Forelimb muscle (tissue), 1 donor: ENCODE results near the gene RAB30. TPM values are rescaled to one million over a fixed set of nuclear protein-coding genes. Genes with fewer than 3 reads are reported as not detected.
"Not testable (repeated sequence)": the region's sequence is repeated elsewhere in the genome, so short reads cannot be mapped to it uniquely, and the experiment has no call there.

Source experiments
- DNase-seq: peaks from one replicate; pipeline ENCODE4 v3.0.0-alpha.2; 2013; ENCODE audit warnings: low read depth
- polyA plus RNA-seq: library from polyadenylated mRNA; unstranded; fragments of 120-200 nt; gene quantifications from one replicate; pipeline ENCODE4 v1.2.1, GENCODE V29; 2013; ENCODE audit not compliant: insufficient read length

Gene RAB30
- polyA plus RNA-seq, 1 donor, result 11.2 TPM

DNA sequence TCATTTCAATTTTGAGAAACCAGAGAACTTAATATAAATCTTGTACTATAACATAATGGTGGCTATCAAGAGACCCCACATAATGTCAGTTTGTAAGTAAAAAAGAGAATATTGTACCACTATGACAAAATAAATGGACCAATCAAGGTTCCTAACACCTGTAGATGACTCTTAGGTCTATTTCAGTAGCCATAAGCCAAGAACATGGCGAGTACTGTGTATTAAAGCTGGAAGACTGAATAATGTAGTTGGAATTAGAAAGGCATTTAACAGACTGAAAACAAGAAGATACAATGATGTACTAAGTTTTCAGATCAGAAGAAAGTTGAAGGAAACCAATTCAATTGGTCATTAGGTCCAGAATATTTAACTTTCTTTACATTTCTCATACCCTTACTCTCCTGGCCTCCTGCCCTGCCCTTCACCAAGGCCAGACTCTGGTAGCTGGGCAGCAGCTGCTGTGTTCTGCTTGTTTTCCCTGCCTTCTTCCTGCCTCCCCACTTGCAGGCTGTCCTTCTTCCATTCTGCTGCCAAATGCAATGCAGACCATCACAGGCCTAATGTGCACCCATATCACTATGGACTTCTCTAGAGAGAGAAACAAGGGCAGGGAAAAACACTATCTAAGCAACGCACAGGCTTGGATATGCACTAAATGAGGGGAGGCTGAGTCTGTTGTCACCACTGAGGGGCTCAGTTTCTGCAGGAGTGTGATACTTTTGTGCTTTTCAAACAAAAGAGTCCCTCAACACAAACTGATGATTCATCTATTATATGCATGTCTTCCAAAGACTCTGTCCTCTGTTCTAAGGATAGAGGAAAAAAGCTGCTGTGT lies 60.1 kb downstream of the RAB30 start:
- no peak for DNase-seq

DNA sequence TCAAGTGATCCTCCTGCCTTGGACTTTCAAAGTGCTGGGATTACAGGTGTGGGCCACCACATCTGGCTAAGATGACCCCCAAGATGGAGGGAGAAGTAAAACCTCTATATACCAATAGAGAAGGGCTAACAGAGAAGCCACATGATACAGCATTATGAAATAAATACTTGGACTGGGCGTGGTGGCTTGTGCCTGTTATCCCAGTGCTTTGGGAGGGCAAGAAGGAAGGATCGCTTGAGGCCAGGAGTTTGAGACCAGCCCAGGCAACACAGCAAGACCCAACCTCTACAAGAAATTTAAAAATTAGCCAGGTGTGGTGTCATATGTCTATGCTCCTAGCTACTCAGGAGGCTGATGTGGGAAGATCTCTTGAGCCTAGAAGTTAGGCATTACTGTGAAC lies 61.7 kb downstream of the RAB30 start:
- no peak for DNase-seq

DNA sequence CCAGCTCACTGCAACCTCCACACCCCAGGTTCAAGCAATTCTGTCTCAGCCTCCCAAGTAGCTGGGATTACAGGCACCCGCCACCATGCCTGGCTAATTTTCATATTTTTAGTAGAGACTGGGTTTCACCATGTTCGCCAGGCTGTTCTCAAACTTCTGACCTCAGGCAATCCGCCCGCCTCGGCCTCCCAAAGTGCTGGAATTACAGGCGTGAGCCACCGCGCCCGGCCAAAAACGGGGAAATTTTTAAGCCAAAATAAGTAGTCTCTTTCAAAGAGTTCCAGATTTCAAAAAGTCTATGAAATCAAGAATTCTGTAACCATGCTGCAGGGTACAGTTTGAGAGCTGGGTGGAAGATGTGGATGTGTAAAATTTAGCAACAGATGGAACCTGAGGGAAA lies 62.6 kb downstream of the RAB30 start:
- DNase-seq, result not testable (repeated sequence)

DNA sequence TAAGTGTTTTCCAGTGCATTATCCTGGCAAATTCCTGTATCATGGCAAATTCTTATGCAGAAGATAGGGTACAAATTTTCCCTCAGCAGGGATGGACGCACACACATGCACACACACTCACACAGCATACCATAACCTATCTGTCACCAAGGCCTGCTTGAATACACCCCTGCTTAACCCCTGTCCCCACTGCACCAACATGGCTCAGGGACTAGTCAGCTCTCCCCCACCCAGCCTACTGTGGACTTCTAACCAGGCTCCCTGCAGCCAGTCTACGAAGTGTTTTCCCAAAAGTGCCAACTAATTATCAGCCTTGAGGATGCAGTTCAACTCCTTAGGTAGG lies 63.1 kb downstream of the RAB30 start:
- DNase-seq, result no peak

DNA sequence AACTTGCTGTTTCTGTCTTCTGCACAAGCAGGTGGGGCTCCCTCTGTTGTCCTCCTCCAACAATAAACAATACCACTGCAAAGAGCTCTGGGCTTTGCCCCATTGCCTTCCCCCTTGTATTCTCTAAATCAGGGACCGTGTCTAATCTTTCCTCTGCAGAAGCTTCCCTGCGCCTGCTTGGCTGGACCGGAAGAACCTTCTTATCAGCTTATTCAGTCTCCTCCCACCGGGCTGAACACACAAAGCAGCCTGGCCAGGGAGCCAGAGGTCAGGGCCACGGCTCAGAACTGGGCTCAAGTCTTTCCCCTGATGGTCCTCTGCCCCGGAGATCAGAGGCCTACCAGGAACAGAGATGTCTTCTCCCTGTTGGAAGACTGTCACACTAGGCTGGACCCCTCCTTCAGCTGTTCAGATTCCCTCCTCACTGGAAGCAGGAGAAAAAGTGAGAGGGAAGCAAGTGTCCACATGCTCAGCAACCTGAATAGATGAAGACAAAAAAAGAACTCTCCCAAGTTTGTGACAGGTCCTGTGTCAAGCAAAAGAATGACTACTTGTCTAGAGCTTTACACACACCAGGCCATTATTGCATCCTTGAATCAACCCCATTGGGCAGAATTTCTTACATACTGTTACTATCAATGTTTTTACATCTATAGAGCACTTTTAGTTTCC lies 63.7 kb downstream of the RAB30 start:
- DNase-seq, result no peak

DNA sequence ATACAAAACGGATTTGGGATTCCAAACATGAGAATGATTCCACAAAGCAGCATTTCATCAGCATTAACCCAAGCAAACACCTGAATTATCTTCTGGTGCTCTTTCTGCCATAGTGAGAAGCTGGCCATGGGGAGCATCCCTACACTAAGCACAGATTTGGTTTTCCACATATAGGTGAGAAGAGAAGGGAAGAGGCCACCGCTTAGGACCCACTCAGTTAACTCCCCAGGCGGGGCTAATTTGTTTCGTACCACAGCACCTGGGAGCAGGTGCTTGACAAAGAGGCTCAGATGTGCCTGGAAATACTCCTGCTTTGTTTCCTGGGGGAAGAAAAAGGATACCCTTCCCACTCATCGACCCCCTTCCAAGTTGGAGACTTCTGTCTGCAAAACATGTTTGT lies 64.2 kb downstream of the RAB30 start:
- DNase-seq, result no peak

DNA sequence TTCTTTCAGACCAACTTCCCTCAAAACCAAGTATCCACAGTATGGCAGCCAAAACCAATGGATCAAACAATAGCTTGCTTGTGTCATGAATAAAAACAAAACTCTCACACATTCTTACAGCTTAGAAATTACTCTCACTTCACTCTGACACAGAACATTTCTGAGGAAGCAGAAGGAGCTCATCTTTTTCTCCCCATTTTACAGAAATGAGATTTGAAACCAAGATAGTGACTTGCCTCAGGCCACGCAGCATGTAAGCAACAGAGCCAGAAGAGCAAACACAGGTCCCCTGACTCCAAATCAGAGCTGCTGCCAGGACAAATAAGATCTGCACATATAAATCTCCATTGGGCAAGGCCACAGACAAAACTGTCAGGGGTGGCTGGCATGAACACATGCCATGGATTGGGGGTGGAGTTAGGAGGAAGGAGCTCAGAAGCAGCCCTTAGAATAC lies 64.8 kb downstream of the RAB30 start:
- no peak for DNase-seq

DNA sequence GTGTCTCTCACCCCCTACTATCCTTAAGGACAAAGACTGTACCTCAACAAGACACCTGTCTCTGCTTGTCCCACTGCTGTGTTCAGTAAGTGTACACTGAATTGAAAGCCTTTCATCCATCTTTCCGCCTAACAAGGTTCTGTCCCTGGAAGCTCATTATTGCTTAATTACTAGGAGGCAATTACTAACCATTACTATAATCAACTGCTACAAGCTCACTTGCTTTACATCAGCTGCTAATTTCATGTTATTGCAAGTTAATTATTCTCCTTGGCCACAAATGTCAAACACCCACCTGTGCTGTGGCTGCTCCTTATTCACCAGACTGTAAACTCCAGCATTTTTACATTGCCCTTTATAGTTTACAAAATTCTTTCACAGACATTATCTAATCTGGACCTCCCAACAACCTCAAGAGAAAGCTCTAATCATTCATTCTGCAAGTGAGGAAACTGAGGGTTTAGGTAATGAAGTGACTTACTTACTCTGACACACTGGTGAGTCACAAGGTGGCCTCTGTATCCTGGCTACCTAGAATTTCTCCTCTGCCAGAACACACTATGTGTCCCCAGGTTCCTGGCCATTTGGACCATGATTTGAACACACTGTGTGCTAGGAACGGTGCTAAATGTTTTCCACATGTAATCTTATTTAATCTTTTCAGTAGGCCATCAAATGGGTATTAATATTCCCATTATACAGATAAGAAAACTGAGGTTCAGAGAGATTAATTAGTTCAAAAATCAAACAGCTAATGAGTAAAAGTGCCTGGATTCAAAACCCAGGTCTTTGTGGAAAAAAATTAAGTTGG lies 66.7 kb downstream of the RAB30 start:
- no peak for DNase-seq

DNA sequence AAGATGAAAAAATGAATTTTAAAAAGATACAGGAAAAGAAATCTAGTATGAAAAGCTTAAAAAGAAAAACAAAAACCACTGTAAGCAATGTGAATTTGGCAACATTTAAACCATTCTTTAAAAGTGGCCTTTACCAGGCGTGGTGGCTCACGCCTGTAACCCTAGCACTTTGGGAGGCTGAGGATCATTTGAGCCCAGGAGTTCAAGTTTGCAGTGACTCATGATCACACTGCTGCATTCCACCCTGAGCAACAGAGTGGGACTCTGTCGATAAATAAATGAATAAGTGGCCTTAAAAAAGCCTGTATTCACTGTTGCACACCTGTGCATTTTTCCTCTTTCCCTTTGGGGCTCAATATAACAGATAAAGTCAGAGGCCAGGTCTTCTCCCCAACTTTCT lies 69.2 kb downstream of the RAB30 start:
- no peak for DNase-seq

DNA sequence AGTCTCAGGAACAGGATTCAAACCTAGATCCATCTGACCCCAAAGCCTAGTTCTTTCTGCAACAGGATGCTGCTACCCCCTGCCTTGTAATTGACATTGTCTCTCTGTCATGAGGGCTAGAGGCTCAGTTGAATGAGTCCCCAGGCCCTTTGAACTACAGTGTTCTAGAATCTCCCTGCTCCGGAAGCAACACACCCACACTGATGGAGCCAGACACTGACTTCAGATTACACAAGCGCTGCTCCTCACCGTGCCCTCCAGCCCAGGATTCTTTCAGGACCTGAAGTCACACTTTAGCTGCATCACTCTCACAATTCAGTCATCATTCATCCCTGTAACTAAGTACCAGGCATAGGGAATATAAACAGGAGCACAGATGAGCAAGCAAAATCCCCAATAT lies 69.6 kb downstream of the RAB30 start:
- DNase-seq, result no peak

DNA sequence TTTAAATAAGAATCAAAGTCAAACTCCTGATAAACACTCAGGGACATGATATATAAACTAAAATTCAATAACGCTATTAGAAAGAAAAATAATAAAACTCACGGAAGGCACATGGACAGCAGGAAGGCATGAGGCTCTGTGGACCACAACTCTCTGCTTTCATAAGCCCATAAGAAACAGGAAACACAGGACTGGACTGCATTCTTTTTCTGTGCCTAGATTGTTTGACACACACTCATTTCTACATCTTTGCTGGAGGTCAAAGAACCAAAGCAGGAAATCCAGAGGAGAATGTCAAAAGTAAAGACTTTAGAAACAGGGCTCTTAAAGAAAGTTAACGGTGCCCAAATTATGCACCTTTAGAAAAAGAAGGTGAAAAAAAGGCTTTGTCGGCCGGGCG lies 71.3 kb downstream of the RAB30 start:
- no peak for DNase-seq

DNA sequence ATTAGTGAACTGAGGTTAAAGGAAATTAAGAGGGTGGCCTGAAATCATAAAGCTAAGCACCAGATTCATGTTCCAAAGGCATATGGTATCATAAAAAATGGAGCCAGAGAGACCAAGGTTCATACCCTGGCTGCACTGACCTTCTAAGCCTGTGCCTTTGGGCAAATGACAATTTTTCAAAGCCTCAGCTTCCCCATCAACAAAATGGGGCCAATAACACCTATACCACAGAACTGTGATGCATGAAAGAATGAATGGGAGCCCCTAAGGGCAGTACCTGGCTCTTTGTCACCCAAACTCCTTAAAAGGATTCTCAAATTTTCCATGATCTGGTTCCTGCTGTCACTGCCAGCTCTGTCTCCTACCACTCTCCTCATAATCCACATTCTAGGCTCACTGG lies 72.5 kb downstream of the RAB30 start:
- DNase-seq, result no peak

DNA sequence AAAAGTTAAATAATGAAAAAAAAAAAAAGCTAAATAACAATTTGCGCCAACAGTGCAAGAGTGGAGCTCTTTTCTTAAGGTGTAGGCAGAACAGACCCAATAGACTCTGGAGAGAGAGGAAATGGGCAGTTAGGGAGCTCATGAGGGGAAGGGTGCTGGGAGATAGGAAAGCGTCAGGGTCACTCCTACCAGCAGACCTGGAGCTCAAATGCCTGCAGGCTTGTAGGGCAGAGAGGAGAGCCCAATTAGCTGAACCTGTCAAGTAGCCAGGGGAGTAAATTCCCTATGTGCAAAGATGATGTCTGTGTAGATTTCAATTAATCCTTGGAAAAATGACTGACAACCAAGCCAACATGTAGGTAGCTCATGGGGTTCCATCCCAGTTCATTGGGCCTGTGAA lies 73.0 kb downstream of the RAB30 start:
- no peak for DNase-seq

DNA sequence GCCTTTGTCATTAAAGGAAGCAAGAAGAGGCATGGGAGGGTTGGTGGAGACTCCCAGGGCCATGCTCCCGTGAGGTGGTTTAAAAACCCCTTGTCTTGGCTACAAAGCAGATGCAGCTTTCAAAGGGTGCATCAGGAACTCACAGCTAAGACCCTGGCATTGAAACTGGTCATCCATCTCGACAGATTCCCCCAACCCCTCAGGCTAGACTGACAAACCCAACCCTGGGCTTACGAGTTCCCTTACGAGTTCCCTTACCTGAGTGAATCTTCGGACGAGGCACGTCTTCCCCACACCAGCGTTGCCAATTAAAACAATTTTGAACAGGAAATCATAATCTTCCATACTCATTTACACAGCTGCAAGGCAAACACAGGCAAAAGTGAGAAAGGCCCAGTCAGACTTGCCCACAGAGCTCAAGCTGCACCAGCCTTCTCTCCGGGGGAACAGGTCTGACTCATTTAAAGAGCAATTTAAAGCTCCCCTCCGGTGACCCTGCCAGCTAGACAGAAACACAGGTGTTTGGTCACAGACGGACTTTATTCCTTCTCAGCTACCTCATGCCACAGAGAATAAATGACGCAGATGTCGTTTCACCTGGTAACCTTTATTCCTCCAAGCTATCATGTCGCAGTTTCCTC lies 74.6 kb downstream of the RAB30 start:
- no peak for DNase-seq

DNA sequence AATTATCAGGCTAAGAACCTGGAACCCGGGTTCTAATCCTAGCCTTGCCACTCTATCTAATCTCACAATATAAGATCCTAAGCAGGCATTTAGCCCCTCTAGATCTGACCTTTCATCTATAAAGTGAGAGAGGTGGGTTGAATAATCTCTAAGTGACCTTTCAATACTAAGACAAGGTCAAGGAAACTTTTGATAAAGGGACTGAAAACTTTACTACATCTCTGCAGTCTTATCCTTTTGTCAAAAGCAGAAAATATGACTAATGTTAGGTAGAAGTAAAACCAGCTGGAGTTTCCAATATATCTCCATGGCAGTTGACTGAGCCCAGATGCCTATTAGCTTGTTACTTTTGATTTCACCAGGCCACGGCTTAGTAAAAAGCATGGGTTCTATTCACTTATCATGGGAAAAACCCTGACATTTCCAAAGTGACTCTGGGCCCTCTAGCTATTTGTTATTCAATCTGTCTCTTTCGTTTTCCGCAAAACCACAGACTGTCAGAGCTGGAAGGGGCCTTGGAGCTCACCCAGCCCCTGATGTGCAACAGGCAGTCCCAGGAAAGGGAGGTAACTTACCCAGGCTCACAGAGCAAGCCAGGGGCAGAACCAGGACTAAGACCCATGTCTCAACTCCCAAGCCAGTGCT lies 75.8 kb downstream of the RAB30 start:
- no peak for DNase-seq

DNA sequence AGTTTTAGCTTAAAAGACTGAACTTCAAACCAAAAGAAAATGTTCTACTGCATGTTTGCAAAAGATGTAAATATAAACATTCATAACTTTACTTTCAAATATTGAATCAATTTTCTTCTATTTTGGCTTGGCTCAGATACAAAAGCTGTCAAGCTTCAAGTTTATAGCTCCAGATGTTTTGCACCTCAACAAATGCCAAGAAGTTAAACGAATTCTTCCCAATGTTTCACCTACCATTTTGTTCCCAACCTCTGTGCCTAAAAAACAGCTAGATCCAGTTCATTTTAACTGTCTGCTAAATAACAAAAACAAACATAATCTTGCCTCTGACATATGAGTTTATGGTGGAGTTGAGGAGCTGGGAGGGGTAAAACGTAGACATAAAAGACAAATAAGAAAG lies 76.5 kb downstream of the RAB30 start:
- peak; percentile 62 for DNase-seq

DNA sequence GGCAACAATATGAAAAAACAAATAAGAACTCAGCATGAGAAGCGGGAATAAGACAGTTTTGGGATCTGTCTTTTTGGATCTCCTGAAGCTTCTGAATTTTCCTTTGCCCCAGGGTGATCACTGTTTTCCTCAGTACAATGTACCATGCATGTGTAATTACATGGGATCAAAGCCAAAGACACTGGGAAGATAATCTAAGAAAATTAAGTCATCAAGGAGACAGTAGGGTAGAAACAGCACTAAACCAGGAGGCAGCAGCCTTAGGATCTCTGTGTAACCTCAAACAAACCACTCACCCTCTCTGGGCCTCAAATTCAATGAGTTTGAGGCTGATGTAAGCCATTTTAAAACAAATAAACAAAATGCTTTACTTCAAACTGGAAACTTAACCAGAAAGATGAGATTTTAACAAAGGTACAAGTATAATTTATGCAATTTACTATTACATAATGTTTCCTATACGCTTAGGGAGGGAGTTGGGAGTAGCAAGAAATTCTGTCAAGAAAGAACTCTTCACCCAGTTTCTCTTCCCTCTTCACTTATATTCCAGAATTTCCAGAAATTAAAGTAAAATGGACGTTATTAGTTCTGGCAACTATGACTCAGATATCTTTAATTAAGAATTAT lies 77.0 kb downstream of the RAB30 start:
- no peak for DNase-seq

DNA sequence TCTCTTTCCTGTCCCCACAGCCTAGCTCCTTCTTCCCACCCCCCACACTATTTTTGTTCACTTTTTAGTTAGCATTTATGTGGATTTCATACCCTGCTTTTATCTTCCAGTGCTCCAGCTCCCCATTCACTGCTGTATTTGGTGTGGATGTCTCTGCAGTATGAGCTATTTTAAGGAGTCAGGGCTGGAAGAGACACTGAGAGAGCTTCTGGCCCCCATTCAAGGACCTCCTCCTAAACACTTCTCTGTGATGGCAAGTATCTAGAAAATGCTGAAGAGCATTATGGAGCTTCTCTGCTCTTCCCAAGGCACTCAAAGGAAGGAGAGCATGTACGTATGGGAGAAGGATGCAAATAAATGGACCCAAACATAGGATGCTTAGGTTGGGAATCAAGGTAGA lies 79.5 kb downstream of the RAB30 start:
- DNase-seq, result no peak

DNA sequence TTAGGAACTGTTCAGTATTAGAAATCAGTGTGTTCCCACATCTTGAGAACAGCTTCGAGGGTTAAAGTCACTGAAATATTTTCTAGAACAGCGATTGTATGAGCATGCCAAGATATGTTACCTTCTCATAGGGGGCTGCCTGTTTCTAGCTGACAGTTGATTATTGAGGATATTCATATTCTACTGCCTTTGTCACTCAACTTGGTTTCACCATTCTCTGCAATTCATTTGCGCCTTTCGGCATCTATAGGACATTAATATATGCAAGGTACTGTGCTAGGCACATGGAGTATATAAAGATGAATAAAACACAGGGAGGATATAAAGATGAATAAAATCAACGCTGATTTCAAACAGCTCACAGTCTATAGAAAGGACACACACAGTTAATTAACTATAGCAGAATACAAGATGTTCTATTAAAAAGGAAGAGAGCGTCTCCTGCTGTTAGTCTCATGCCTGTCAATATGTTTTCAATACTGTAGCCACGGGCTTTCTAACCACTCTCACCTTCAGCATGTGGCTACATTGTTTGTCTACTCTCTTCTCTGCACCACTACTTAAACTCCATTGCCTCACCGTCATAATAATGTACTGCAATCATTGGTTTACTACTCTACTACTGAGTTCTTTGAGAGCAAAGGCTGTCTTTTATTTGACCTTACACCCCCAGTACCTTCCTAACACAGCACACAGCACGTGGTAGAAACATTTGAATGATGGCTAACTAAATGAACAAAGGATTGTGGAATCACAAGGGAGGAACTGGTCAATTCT lies 81.9 kb downstream of the RAB30 start:
- no peak for DNase-seq

DNA sequence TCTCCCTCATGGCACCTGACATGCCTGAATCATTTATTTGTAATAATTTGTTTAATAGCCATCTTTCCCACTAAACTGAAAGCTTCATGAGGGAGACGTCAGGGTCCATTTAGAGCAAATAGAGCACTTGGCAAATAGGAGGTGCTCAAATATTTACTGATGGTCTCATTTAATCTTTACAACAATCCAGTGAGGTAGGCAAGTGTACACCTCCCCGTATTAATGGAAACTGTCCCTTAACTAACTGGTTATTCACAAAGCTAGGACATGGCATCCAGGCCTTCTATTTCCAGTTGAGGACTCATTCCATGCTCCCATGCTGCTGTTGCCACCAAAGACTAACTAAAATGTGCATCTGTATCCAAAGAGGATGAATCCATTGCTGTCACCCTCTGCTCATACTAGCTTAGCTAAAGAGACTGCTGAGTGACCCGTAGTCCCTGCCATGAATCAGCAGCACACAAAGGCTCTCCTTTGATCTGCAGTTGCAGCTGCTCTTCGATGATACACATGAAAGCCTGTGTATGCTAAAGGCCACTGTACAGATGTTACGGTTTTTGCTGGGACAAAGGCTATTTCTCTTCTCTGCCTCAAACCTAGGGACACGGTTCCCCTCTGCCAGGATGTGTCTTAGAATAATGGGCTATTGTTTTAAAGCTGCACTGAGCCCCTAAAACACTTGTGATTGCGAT lies 82.6 kb downstream of the RAB30 start:
- no peak for DNase-seq
